Osteocyte (in vitro differentiated cells): Measurements from ENCODE around the gene GDA. TPM values are rescaled to one million over a fixed set of nuclear protein-coding genes. Genes with fewer than 3 reads are reported as not detected.

Experiments
- DNase-seq: peaks from one replicate; pipeline ENCODE4 v3.0.0; 2021; ENCODE audit warnings: mixed read lengths; ENCODE audit not compliant: unreplicated experiment; ENCODE audit errors: extremely low spot score
- H3K27ac Mint-ChIP-seq: one replicate; pipeline ENCODE4 v1.8.0; 2021; ENCODE audit warnings: mild to moderate bottlenecking, mixed read lengths; ENCODE audit not compliant: unreplicated experiment
- H3K27me3 Mint-ChIP-seq: one replicate; pipeline ENCODE4 v1.8.0; 2021; ENCODE audit warnings: mixed read lengths; ENCODE audit not compliant: unreplicated experiment
- H3K36me3 Mint-ChIP-seq: one replicate; pipeline ENCODE4 v1.8.0; 2021; ENCODE audit warnings: mixed read lengths; ENCODE audit not compliant: unreplicated experiment
- H3K4me1 Mint-ChIP-seq: one replicate; pipeline ENCODE4 v1.8.0; 2021; ENCODE audit warnings: mixed read lengths; ENCODE audit not compliant: unreplicated experiment
- H3K4me3 Mint-ChIP-seq: one replicate; pipeline ENCODE4 v1.8.0; 2021; ENCODE audit warnings: mild to moderate bottlenecking, moderate library complexity, mixed read lengths; ENCODE audit not compliant: unreplicated experiment
- H3K9me3 Mint-ChIP-seq: one replicate; pipeline ENCODE4 v1.8.0; 2021; ENCODE audit warnings: mixed read lengths; ENCODE audit not compliant: unreplicated experiment
- total RNA-seq: library from RNA; stranded (reverse); gene quantifications from 2 replicates; pipeline ENCODE4 v1.2.1, GENCODE V29; 2021
- TF ChIP-seq, protein P1 (sequence below): fragments of 200-600 bp; sonication (generic); IDR thresholded peaks from 2 replicates; pipeline ENCODE4 v1.5.0; 2021; ENCODE audit warnings: antibody characterized with exemption, mild to moderate bottlenecking, moderate library complexity

The GDA gene
- total RNA-seq, 1 donor from 2014 or later = not detected

DNA sequence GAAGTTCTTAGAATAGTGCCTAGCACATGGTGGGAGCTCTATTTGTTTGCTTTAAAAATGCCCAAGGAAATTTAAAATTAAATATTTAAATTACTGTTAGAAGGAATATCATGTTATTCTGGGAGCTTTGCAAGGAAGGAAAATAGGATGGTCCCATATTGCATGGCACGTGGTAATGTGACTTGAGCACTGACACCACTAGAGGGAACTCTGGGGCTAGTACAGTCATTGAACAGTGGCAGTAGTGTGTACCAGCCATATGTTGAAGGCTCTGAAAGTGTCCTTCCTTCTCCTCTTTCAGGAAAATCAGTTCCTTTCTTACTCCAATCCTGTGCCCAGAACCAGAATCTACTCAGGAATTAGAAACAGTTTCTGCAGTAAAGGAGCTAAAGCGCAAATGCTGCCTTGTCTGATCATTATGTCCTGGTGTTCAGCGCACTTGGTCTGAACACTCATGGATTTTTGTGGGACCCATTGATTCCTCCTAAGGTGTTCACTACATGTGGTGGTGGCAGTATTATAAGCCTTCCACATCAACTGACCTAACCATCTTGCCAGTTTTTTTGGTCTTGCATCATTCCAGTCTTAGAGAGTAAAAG, 54.1 kb downstream of the GDA start:
- no peaks in the 10 kb centered on the region for H3K9me3 Mint-ChIP-seq
- H3K27me3 Mint-ChIP-seq = peaks cover 3% of the 10 kb centered on the region
- no peaks in the 10 kb centered on the region for H3K4me1 Mint-ChIP-seq
- no peak for DNase-seq
- no peaks in the 10 kb centered on the region for H3K36me3 Mint-ChIP-seq
- no peak overlapping the region for H3K27ac Mint-ChIP-seq
- TF ChIP-seq, protein P1, sequence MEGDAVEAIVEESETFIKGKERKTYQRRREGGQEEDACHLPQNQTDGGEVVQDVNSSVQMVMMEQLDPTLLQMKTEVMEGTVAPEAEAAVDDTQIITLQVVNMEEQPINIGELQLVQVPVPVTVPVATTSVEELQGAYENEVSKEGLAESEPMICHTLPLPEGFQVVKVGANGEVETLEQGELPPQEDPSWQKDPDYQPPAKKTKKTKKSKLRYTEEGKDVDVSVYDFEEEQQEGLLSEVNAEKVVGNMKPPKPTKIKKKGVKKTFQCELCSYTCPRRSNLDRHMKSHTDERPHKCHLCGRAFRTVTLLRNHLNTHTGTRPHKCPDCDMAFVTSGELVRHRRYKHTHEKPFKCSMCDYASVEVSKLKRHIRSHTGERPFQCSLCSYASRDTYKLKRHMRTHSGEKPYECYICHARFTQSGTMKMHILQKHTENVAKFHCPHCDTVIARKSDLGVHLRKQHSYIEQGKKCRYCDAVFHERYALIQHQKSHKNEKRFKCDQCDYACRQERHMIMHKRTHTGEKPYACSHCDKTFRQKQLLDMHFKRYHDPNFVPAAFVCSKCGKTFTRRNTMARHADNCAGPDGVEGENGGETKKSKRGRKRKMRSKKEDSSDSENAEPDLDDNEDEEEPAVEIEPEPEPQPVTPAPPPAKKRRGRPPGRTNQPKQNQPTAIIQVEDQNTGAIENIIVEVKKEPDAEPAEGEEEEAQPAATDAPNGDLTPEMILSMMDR = peak; percentile 67
- no peak overlapping the region for H3K4me3 Mint-ChIP-seq

DNA sequence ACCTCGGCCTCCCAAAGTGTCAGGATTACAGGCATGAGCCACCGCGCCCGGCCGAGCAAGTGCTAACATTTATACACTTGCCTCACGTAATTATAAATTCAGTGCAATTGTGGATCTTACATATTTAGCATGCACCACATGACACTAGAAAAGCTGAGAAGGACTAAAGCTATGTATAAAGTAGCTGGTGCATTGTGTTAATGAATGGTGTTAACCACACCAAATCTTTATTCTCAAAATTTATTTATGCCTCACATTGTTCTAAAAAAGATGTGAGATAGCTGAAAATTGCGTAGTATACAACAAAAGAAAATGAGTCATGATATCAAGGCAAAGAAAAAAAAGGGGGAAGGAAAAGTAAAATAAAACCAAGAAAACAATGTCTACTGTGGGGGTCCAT, 54.8 kb downstream of the GDA start:
- Mint-ChIP-seq H3K9me3 (no peaks in the 10 kb centered on the region), H3K27ac (no peak overlapping the region), H3K4me3 (no peak overlapping the region), H3K36me3 (no peaks in the 10 kb centered on the region), H3K4me1 (no peaks in the 10 kb centered on the region), H3K27me3 (peaks cover 5% of the 10 kb centered on the region)
- DNase-seq = no peak
- TF ChIP-seq, protein P1 = no peak

DNA sequence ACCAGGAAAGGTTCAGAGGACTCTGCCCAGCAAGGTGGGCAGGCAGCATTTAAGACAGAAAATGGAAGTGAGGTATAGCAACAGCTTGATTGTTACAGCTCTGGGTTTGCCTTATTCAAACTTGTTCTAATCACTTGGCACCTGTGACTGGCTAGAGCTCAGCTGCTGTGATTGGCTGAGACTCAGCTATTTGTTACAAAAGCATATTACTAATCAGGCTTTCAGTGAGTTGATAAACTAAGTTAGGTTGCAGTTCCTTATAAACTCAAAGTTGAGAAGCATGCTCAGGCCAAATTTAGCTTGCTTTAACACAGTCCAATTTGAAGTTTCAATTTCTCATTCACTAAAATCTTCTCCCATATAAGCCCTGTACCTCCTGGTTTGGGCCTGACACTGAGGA, 56.3 kb downstream of the GDA start:
- H3K27ac Mint-ChIP-seq = no peak overlapping the region
- TF ChIP-seq, protein P1 = no peak
- H3K4me3 Mint-ChIP-seq = no peak overlapping the region
- no peaks in the 10 kb centered on the region for H3K4me1 Mint-ChIP-seq
- no peak for DNase-seq
- peaks cover 11% of the 10 kb centered on the region for H3K27me3 Mint-ChIP-seq
- H3K9me3 Mint-ChIP-seq = no peaks in the 10 kb centered on the region
- no peaks in the 10 kb centered on the region for H3K36me3 Mint-ChIP-seq

DNA sequence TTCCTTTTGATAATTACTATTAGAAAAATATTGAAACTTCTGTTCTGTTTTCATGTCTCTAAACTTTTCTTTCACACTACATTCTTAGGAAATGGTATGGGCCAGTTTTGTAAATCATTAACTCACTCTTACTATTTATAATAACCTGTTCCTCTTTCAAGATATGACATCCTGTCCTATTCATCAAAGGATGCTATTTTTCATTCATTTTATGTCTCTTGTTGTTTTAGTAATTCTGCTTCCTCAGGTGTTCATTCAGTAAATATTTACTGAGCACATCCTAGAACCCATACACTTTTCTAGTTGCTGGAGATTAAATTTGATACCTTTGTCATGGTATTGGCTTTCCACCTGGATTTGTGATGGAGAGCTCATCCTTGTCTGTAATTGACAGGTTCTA, 58.0 kb downstream of the GDA start:
- Mint-ChIP-seq H3K27me3 (peaks cover 16% of the 10 kb centered on the region), H3K4me1 (no peaks in the 10 kb centered on the region), H3K27ac (no peak overlapping the region), H3K36me3 (no peaks in the 10 kb centered on the region), H3K4me3 (no peak overlapping the region), H3K9me3 (no peaks in the 10 kb centered on the region)
- DNase-seq = no peak
- TF ChIP-seq, protein P1 = no peak

DNA sequence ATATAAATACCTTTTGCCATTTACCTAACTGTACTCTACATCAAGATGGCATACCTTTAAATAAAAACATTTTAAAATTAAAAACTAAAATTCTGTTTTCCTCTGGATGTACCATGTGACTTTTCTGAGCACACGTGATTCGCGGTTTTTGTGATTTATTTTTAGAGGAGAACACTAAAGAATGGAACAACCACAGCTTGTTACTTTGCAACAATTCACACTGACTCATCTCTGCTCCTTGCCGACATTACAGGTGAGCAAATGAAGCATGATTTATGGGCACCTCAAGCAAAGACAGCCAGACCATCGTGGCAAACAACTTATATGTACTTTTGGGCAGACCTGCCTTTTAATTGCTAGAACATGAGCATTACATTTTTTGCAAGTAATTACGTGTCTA, 61.3 kb downstream of the GDA start:
- TF ChIP-seq, protein P1 = no peak
- no peaks in the 10 kb centered on the region for H3K9me3 Mint-ChIP-seq

More for the DNA sequence above, 61.3 kb downstream of the GDA start:
- no peaks in the 10 kb centered on the region for H3K4me1 Mint-ChIP-seq
- peaks cover 16% of the 10 kb centered on the region for H3K27me3 Mint-ChIP-seq
- H3K4me3 Mint-ChIP-seq = no peak overlapping the region
- DNase-seq = no peak
- no peak overlapping the region for H3K27ac Mint-ChIP-seq
- no peaks in the 10 kb centered on the region for H3K36me3 Mint-ChIP-seq
